ENCODE measurements around the gene PPIAL4G.
"Not testable (repeated sequence)": the region's sequence is repeated elsewhere in the genome, so short reads cannot be mapped to it uniquely, and the experiment has no call there.

The PPIAL4G gene

DNA sequence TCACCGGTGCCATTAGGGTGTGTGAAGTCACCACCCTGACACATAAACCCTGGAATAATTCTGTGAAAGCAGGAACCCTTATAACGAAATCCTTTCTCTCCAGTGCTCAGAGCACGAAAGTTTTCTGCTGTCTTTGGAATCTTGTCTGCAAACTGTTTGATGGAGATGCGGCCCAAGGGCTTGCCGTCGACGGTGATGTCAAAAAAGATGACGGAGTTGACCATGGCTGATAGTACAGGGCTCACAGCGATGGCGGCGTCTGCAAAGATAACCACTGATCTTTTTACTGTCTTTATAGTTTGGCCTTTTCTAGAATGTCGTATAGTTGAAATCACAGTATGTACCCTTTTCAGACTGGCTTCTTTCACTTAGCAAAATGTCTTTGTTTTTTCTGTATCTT is at the start of gene PPIAL4G:
PPIAL4G (minus strand) TSS at position 274 of the 400 bp plus-strand sequence; CDS start at position 224, 50 bp downstream.
- not testable (repeated sequence) for DNase-seq

DNA sequence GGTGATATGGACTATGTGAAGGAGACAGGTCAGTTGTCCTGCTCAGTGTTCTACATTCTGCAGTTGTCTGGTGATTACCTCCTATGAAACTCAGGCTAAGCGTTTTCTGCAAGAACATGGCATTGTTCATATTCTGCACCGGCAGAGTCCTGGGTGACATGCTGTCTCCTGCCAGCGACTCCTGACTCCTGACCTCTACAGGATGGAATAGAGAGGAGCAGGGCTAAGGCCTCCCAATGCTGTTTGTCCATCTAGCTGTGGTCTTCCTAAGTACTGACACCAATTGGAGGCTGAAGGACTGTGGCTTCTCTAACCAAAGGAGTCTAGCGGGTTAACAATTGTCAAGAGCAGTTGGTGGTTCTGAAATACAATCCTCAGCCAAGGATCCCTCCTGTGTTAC is 49.1 kb upstream of the PPIAL4G start:
- DNase-seq, result not testable (repeated sequence)

DNA sequence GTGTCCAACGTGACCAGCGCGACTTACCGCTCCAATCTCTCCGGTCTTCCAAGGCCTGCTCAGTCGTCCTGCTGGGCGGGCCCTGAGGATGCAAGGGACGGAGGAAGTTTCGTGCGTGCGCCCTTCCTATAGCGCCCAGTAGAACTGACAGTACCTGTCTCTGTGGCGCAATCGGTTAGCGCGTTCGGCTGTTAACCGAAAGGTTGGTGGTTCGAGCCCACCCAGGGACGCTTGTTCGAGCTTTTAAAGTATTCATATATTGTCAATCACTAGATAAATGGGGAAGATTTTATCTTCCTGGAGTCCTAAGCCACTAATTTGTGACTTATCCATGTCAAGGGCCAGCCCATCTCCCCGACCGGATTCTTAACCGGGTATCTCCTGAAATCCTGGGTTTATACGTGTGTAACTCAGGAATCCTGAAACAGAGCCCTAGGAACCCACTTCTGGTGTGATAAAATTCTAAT is 46.0 kb upstream of the PPIAL4G start:
- DNase-seq, result peak; percentile 42

DNA sequence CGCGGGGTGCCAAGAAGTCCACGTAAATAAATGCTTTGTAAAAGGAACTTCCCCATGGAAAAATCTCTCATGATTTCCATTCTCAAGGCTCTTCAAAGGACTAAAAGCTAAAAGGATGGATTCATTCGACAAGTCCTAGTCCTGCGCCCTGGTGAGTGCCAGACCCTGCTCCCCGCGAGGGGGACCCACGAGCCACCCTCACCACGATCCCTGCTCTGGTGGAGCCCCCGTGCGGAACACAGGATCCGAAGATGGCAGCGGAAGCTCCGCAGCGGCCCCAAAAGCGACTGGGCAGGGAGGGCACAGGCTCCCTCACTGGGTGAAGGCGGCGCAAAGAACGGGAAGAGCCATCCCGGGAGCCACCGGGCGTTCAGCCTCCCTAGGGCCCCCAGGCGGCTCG is 45.5 kb upstream of the PPIAL4G start:
- DNase-seq, result not testable (repeated sequence)

DNA sequence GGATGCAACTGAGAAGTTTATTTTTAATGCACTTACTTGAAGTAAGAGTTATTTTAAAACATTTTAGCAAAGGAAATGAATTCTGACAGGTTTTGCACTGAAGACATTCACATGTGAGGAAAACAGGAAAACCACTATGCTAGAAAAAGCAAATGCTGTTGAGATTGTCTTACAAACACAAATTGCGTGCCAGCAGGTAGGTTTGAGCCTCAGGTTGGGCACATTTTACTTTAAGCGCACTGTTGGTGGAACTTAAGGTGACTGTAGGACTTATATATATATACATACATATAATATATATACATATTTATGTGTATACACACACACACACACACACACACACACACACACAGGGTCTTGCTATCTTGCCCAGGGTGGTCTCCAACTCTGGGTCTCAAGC is 43.5 kb upstream of the PPIAL4G start:
- not testable (repeated sequence) for DNase-seq

DNA sequence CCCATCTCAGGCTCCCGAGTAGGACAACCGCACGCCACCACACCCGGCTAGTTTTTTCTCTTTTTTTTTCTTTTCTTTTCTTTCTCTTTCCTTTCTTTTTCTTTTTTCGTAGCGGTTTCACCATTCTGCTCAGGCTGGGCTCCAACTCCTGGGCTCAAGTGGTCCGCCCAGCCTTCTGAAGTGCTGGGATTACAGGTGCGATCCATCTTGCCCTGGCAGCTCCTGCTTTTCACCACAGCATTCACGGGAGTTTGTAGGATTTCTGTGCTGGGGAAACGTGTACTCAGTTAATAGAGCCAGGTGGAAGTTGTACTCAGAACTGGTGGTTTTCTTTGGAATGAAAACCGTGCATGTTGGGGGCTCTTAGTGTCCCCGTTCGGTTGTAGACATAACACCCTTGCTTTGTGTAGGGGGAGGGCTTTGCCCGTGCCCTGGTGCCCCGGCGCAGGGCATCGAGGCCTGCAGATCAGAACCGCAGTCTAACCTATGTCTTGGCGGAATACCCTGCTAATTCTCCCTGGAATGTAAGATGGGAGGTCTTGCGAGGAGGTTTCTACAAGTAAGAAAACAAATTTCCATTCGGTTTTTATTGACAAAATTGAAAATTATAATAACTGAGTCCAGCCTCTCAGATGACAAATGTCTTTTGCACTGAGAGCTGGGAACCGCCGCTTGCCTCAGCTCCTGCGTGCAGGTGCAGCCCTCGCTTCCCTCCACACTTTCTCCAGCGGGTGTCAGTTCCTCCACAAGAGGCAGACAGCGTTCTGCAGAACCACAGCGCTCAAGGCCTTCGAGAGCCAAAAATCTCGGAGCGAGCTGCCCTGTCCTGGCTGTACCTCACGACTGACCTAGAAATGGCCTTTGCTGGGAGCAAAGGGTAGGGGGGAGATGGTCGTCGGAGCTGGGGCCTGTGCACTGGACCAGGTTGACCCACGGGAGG is 40.4 kb upstream of the PPIAL4G start:
- DNase-seq, result not testable (repeated sequence)

DNA sequence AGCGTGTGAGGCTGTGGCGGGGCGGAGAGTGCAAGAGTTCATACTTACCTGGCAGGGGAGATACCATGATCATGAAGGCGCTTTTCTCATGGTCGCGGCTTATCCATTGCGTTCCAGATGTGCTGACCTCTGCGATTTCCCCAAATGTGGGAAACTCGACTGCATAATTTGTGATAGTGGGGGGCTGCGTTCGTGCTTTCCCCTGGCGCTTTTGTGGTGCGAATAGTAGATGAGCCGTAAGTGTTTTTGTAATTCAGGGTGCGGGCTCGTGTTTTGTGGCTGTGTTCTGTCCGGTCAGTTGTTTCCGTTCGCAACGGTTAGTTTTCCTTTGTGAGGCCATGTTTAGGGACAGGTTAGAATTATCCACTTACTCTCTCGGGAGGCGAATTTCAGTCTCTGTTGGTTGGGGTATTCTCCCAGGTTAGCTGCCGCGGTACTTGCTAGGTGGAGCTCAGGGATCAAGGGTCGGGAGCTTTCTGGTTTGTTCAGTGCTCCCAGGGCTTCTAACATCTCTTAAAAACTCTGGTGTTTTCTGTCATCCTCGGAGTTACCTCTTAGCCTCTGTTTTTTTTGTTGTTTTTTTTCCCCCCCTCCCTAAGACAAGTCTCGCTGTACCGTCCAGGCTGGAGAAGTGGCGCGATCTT is 39.6 kb upstream of the PPIAL4G start:
- DNase-seq, result peak; percentile 98

DNA sequence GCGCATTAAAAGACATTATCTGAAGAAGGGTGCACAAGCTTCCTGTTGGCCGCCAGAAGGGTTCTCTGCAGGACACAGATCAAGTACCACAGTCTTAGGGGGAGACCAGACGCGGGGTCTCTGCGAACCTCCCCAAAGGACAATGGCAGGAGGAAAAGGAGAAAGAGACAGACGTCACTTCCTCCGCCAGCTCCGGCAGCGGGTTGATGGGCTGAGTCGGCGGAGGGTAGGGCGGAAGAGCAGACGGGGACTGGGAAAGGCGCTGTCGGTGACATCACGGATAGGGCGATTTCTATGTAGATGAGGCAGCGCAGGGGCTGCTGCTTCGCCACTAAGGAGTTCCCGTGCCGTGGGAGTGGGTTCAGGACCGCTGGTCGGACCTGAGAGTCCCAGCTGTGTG is 39.0 kb upstream of the PPIAL4G start:
- peak; percentile 54 for DNase-seq

DNA sequence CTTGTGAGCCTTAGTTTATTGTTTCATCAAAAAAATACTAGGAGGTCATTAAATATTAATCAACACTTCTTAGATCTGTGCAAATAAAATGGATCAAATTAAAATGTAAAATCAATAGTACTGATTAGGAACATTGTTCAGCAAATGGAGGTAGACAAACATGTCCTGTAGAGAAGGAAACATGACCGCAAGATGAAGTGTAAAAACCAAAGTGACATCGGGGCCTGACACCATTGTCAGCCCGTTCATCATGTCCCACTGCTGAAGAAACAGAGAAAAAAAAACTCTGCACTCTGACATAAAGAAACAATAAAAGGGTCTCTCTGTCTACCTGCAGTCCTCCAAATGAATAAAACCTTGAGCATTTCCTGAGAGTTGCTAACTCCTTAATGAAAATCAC is 31.2 kb upstream of the PPIAL4G start:
- not testable (repeated sequence) for DNase-seq

DNA sequence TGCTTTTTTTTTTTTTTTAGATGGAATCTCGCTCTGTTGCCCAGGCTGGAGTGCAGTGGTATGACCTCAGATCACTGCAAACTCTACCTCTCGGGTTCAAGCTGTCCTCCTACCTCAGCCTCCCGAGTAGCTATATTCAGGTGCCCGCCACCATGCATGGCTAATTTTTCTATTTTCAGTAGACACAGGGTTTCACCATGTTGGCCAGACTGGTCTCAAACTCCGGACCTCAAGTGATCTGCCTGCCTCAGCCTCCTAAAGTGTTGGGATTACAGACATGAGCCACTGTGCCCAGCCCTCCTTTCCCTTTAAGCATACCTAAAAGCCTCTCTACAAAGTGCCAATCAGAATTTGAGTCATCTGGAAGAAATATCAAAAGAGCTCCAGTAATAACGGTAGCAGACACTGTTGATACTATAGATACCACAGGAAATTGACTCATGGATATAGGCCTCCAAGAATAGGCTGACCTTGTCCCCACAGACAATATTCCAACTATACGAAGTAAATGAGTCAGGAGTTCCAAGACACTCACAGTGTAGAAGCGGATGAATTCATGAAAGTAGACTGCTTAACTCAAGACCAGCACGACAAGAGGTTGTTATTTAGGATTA is 29.6 kb upstream of the PPIAL4G start:
- not testable (repeated sequence) for DNase-seq

DNA sequence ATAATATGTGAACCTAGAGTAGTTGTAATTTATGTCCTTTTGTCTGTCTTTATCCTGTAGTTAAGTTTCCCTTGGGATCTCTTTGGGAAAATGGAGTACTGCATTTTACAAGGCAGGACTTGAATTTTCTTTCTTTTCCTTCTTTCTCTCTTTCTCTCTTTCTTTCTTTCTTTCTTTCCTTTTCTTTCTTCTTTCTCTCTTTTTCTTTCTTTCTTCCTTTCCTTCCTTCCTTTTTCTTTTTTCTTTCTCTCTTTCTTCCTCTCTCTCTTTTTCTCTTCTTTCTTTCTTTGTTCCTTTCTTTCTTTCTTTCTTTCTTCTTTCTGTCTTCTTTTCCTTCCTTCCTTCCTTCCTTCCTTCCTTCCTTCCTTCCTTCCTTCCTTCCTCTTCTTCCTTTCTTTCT is 10.8 kb upstream of the PPIAL4G start:
- DNase-seq, result not testable (repeated sequence)

DNA sequence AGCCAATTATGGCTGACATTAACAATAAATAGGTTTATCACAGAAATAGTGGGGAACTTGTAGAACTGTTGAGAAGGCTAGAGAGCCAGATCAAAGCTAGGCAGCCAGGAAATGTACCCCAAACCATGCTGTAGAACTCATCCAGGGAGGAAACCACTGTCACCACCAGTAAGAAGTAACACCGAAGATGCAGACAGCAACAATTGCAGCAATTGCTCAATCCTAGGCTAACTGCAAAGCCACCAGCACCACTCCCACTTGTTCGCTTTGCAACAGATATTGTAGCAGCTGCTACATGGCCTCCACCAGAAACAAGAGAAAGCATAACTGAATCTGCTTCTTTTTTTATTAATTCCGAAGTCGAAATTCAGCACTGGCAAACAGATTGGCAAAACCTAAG is 2.0 kb downstream of the PPIAL4G start:
- DNase-seq, result not testable (repeated sequence)

DNA sequence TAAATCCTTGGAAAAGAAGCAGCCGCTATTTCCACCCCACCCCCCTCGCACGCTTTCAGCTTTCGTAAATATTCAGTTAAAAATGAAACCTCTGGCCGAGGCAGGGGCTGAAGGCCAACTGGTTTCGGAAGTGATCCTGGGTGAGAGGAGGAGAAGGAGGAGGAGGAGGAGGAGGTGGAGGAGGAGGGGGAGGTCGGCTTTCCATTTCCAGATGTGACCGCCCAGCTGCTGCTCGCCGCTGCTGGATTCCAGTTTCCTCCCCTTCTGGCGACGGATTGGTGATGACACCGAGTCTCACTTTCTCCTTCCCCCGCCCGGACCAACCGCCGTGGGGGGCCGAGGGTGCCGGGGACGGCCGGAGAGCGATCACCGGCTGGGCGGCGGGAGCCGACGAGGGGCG is 23.4 kb downstream of the PPIAL4G start:
- not testable (repeated sequence) for DNase-seq

DNA sequence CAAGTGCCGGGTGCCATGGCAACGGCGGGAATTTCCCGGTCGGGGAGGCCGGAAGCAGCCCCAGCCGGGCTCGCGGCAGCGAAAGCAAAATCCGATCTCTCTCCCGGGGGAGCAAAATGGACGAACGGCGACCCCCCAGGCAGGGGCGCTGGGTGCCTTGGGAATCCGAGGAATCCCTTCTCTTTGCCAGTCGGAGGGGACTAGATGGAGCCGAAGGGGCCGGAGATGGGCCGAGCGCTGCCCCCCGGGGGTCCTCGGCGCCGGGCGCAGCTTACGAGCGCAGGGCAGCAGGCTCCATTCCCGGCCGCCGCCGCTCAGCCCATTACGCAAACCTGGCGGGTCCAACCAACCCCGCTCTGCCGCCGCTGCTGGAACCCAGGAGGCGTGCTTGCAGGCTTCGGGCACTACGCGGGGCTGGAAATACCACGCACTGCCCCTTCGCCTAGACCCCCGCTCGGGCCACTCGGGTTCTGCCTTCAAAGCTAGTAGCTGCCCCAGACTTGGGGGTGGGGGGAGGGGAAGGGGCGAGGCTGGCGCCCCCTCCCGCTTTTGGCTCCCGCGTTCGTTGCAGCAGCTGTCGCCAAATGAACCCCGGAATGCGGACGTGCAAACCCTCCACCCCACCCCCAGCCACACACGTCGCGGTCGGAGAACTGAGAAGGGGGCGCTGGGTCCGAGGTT is 24.1 kb downstream of the PPIAL4G start:
- DNase-seq, result not testable (repeated sequence)

DNA sequence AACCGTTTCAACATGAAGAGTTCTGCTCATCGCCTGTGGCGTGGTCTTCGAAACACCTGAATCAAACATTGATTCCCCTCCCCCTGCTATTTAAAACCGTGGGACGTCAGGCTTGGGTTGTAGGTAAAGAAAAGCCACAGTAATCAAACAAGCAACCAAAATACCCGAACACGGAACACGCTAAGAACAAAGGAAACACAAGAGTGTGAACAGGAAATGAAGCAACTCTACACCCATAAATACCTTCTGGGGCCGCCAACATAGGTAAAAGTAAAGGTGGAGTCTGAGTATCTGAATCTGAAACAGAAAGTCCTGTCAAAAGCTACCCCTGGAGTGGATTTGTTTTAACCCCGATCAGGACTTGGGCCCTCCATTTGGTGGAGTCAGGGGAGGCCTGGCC is 24.7 kb downstream of the PPIAL4G start:
- DNase-seq, result not testable (repeated sequence)

DNA sequence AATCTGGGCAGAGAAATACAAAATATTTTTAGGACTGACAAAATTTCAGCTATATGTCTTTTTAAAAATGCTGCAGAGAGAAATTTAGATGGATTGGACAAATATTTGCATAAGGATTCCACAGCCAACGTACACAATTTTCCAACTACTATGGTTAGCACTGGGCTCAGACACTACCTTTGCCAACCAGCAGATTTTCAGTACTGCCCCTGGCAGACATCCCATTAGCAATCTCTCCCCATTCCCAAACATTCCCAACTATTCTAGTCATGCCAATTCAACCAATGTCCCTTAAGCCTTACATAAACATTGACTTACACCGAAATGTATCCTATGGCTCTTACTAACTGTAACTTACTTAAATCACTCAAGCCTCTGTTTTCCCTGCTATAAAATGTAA is 30.3 kb downstream of the PPIAL4G start:
- not testable (repeated sequence) for DNase-seq

DNA sequence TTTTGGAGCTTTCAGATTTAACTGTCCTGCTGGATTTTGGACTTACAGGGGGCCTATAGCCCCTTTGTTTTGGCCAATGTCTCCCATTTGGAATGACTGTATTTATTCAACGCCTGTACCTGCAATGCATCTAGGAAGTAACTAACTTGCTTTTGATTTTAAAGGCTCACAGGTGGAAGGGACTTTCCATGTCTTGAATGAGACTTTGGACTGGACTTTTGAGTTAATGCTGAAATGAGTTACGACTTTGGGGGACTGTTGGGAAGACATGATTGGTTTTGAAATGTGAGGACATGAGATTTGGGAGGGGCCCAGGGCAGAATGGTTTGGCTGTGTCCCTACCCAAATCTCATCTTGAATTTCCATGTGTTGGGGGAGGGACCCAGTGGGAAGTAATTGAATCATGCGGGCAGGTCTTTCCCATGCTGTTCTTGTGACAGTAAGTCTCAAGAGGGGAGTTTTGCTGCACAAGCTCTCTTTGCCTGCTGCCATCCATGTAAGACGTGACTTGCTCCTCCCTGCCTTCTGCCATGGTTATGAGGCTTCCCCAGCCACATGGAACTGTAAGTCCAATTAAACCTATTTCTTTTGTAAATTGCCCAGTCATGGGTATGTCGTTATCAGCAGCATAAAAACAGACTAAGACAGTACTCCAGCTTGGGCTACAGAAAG is 43.3 kb downstream of the PPIAL4G start:
- not testable (repeated sequence) for DNase-seq

DNA sequence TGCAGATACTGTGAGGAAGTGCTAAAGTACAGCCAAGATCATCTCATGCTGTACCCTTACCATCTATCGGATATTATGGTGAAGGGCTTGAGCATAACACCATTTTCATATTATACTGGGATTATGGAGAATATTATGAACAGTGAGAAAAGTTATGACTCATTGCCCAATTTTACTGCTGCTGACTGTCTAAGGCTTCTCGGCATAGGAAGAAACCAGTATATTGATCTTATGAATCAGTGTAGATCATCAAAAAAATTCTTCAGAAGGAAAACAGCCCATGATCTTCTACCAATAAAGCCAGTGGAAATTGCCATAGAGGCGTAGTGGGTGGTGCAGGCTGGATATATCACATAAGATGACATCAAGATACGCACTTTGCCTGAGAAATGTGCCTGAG is 47.7 kb downstream of the PPIAL4G start:
- no peak for DNase-seq

DNA sequence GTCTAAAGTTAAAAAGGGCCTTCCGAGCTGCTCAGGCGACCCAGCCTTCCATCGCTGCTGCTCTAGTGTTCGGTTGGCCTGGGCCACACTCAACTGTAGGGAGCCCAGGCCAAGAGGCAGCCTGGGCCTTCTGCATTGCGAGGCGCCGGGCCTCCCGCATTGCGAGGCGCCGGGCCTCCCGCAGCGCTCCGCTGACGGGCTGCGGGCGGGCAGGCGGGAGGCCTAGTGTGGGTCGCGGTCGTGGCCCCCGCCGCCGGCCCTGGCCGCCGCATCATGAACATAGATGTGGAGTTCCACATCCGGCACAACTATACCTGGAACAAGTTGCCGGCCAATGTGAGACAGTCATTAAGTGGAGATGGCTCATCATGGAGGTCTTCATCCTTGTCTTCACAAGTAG is 48.3 kb downstream of the PPIAL4G start:
- no peak for DNase-seq

DNA sequence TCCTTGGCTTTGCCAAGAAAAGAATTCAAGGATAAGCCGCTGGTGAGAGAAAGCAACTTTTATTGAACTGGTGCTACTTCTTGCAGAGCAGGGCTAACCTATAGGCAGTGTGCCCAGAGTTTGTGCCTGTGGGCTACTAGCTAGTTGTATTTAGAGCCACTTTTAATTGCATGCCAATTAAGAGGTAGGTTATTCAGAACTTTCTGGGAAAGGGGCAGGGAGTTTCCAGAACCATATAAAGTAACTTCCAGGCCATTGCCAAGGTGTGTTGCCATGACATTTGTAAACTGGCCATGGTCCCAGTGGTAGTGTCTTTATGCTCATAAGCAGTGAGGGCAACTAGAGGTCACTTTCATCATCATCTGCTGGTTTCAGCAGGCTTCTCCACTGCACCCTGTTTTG is 50.2 kb downstream of the PPIAL4G start:
- not testable (repeated sequence) for DNase-seq

All from NCI-H2081 treated with DMSO at 0.1 percent for 48 hours (cell line).